T-helper 2 cell treated with Interferon-gamma antibody and Interleukin-4, amounts not matched to agents 100 ng/mL and 5 ng/mL, for 36 hours (primary cell): ENCODE data around the gene WFDC6. TPM values are rescaled to one million over a fixed set of nuclear protein-coding genes. Genes with fewer than 3 reads are reported as not detected.

ENCODE experiments used
- total RNA-seq: library from RNA; stranded (reverse); gene quantifications from 2 replicates; pipeline ENCODE4 v1.2.3, GENCODE V29; 2022

The WFDC6 gene
- total RNA-seq, 1 donor from 2014 or later: not detected

Other genes with a start within 250 kb of the WFDC6 start
- not detected in 2 replicates for gene RBPJL, start 232.6 kb downstream of the WFDC6 start, total RNA-seq
- gene MATN4, start 231.2 kb downstream of the WFDC6 start, total RNA-seq: 0.16 and 0.34 TPM in 2 replicates
- 21.9 and 24.6 TPM in 2 replicates for gene SDC4, start 191.1 kb downstream of the WFDC6 start, total RNA-seq
- gene SYS1, start 176.3 kb downstream of the WFDC6 start, total RNA-seq: 17.8 and 19.6 TPM in 2 replicates
- 0.09 and 0.11 TPM in 2 replicates for gene TP53TG5, start 161.2 kb downstream of the WFDC6 start, total RNA-seq
- gene DBNDD2, start 131.2 kb downstream of the WFDC6 start, total RNA-seq: 10.6 and 10.9 TPM in 2 replicates
- 70.6 and 72.5 TPM in 2 replicates for gene PIGT, start 123.3 kb downstream of the WFDC6 start, total RNA-seq
- gene WFDC2, start 69.7 kb downstream of the WFDC6 start, total RNA-seq: 0.52 TPM in 1 of 2 replicates, not detected in the other
- not detected in 2 replicates for gene SPINT3, start 23.9 kb downstream of the WFDC6 start, total RNA-seq
- gene EPPIN, start 7.9 kb upstream of the WFDC6 start, total RNA-seq: not detected in 2 replicates
- not detected in 2 replicates for gene WFDC8, start 39.8 kb upstream of the WFDC6 start, total RNA-seq
- not detected in 2 replicates for gene WFDC10A, start 90.3 kb upstream of the WFDC6 start, total RNA-seq
- gene WFDC9, start 91.8 kb upstream of the WFDC6 start, total RNA-seq: not detected in 2 replicates
- not detected in 2 replicates for gene WFDC11, start 130.8 kb upstream of the WFDC6 start, total RNA-seq
- not detected in 2 replicates for gene WFDC13, start 162.6 kb upstream of the WFDC6 start, total RNA-seq
- gene WFDC10B, start 165.5 kb upstream of the WFDC6 start, total RNA-seq: not detected in 2 replicates
- gene SPINT4, start 182.9 kb upstream of the WFDC6 start, total RNA-seq: not detected in 2 replicates